ENCODE results near the gene ZNF277.
"Not testable (repeated sequence)": the region's sequence is repeated elsewhere in the genome, so short reads cannot be mapped to it uniquely, and the experiment has no call there.

The ZNF277 gene

GRCh38 chr7:112370436-112370835 is 163.9 kb downstream of the ZNF277 start:
- FAIRE-seq (no peak), DNase-seq (ENCODE audit: extremely low spot score, insufficient read length, low read depth) (no peak)

GRCh38 chr7:112371701-112372100 is 165.2 kb downstream of the ZNF277 start:
- DNase-seq (ENCODE audit: extremely low spot score, insufficient read length, low read depth) (no peak), FAIRE-seq (peak; percentile 15)

- DNase-seq (ENCODE audit: extremely low spot score, insufficient read length, low read depth): no peak
- no peak for FAIRE-seq
These were observed 165.6 kb downstream of the ZNF277 start for GRCh38 chr7:112372101-112372500.

- DNase-seq (ENCODE audit: extremely low spot score, insufficient read length, low read depth) (no peak), FAIRE-seq (no peak)
These were observed 171.1 kb downstream of the ZNF277 start for GRCh38 chr7:112377593-112377992.

- DNase-seq (ENCODE audit: extremely low spot score, insufficient read length, low read depth): no peak
- FAIRE-seq: no peak
These were observed 175.0 kb downstream of the ZNF277 start for GRCh38 chr7:112381311-112382091.

GRCh38 chr7:112383671-112384417 is 177.3 kb downstream of the ZNF277 start:
- no peak for DNase-seq (ENCODE audit: extremely low spot score, insufficient read length, low read depth)
- FAIRE-seq: no peak

GRCh38 chr7:112385516-112385915 is 179.0 kb downstream of the ZNF277 start:
- DNase-seq (ENCODE audit: extremely low spot score, insufficient read length, low read depth) (no peak), FAIRE-seq (no peak)

- DNase-seq (ENCODE audit: extremely low spot score, insufficient read length, low read depth) (no peak), FAIRE-seq (no peak)
These were observed 180.1 kb downstream of the ZNF277 start for GRCh38 chr7:112386619-112387018.

GRCh38 chr7:112390167-112390566 is 183.7 kb downstream of the ZNF277 start:
- no peak for FAIRE-seq
- no peak for DNase-seq (ENCODE audit: extremely low spot score, insufficient read length, low read depth)

GRCh38 chr7:112391079-112391821 is 184.8 kb downstream of the ZNF277 start:
- DNase-seq (ENCODE audit: extremely low spot score, insufficient read length, low read depth); FAIRE-seq: not testable (repeated sequence)

- peak; percentile 7 for DNase-seq (ENCODE audit: extremely low spot score, insufficient read length, low read depth)
- not testable (repeated sequence) for FAIRE-seq
These were observed 185.4 kb downstream of the ZNF277 start for GRCh38 chr7:112391841-112392286.
